ENCODE results near the gene SERPINA12. TPM values are rescaled to one million over a fixed set of nuclear protein-coding genes. Genes with fewer than 3 reads are reported as not detected.
"Not testable (repeated sequence)": the region's sequence is repeated elsewhere in the genome, so short reads cannot be mapped to it uniquely, and the experiment has no call there.

SERPINA12 gene
- polyA plus RNA-seq, 1 donor from 2014 or later, result not detected

GRCh38 chr14:94514351-94514750, 5.1 kb upstream of the SERPINA12 start:
- Histone ChIP-seq H3K36me3 (ENCODE audit: insufficient read depth, low read length) (no peaks in the 10 kb centered on the region), H3F3A (ENCODE audit: insufficient read depth, low read length, poor library complexity, severe bottlenecking) (no peaks in the 10 kb centered on the region), H3K27me3 (ENCODE audit: insufficient read depth, low read depth, low read length) (no peaks in the 10 kb centered on the region), H3K4me3 (ENCODE audit: low read length) (no peak overlapping the region), H2AFZ (ENCODE audit: low read depth, low read length) (no peak overlapping the region), H3K9me3 (ENCODE audit: low read length) (no peaks in the 10 kb centered on the region), H3K9me2 (ENCODE audit: insufficient read depth, low read length) (no peaks in the 10 kb centered on the region), H4K20me1 (ENCODE audit: insufficient read depth) (no peaks in the 10 kb centered on the region), H3K9ac (ENCODE audit: low read length) (no peak overlapping the region), H3K79me2 (replicated peaks; ENCODE audit: insufficient read depth, low read length) (no peaks in the 10 kb centered on the region), H3K4me2 (ENCODE audit: low read length) (no peak overlapping the region), H3K27ac (ENCODE audit: low read length) (no peak overlapping the region)
- TF ChIP-seq MXI1 (conservative IDR thresholded peaks at IDR 0.05; ENCODE audit: poor library complexity, severe bottlenecking), result no peak
- no peak for TF ChIP-seq EZH2 (IDR thresholded peaks at IDR 0.05; ENCODE audit: borderline replicate concordance, insufficient read depth, low read length, poor library complexity, severe bottlenecking)
- TF ChIP-seq CTCF (IDR thresholded peaks at IDR 0.05; ENCODE audit: poor library complexity, severe bottlenecking), result no peak
- TF ChIP-seq SMC3 (conservative IDR thresholded peaks at IDR 0.05; ENCODE audit: poor library complexity), result no peak
- no peak for TF ChIP-seq REST (IDR thresholded peaks at IDR 0.05; ENCODE audit: borderline replicate concordance)
- TF ChIP-seq TAF1 (IDR thresholded peaks at IDR 0.05; ENCODE audit: low read depth), result no peak
- TF ChIP-seq POLR2AphosphoS5 (IDR thresholded peaks at IDR 0.05), result no peak
- TF ChIP-seq RAD21 (conservative IDR thresholded peaks at IDR 0.05), result no peak
- no peak for TF ChIP-seq EP300 (conservative IDR thresholded peaks at IDR 0.05; ENCODE audit: poor library complexity, severe bottlenecking)

- H3K9me2 ChIP-seq (ENCODE audit: insufficient read depth, low read length); H3K36me3 ChIP-seq (ENCODE audit: insufficient read depth, low read length); H3K4me2 ChIP-seq (ENCODE audit: low read length); H4K20me1 ChIP-seq (ENCODE audit: insufficient read depth); H3K4me3 ChIP-seq (ENCODE audit: low read length); H2AFZ ChIP-seq (ENCODE audit: low read depth, low read length); H3F3A ChIP-seq (ENCODE audit: insufficient read depth, low read length, poor library complexity, severe bottlenecking); H3K79me2 ChIP-seq (replicated peaks; ENCODE audit: insufficient read depth, low read length); H3K9ac ChIP-seq (ENCODE audit: low read length); H3K27me3 ChIP-seq (ENCODE audit: insufficient read depth, low read depth, low read length); H3K27ac ChIP-seq (ENCODE audit: low read length); H3K9me3 ChIP-seq (ENCODE audit: low read length): not testable (repeated sequence)
Observed at GRCh38 chr14:94510481-94510880, 1.2 kb upstream of the SERPINA12 start.

- Histone ChIP-seq H3K27ac (ENCODE audit: low read length) (no peak overlapping the region), H3F3A (ENCODE audit: insufficient read depth, low read length, poor library complexity, severe bottlenecking) (no peaks in the 10 kb centered on the region), H3K9ac (ENCODE audit: low read length) (no peak overlapping the region), H3K79me2 (replicated peaks; ENCODE audit: insufficient read depth, low read length) (no peaks in the 10 kb centered on the region), H4K20me1 (ENCODE audit: insufficient read depth) (no peaks in the 10 kb centered on the region), H3K4me3 (ENCODE audit: low read length) (no peak overlapping the region), H3K9me3 (ENCODE audit: low read length) (no peaks in the 10 kb centered on the region), H3K27me3 (ENCODE audit: insufficient read depth, low read depth, low read length) (no peaks in the 10 kb centered on the region), H2AFZ (ENCODE audit: low read depth, low read length) (no peak overlapping the region), H3K4me2 (ENCODE audit: low read length) (no peak overlapping the region), H3K9me2 (ENCODE audit: insufficient read depth, low read length) (no peaks in the 10 kb centered on the region), H3K36me3 (ENCODE audit: insufficient read depth, low read length) (no peaks in the 10 kb centered on the region)
- TF ChIP-seq CTCF (IDR thresholded peaks at IDR 0.05; ENCODE audit: poor library complexity, severe bottlenecking), result no peak
Observed at GRCh38 chr14:94505641-94506040, 3.6 kb downstream of the SERPINA12 start.

Measured in neural cell (in vitro differentiated cells).